HG03103 (cell line): ENCODE results near the gene DUSP23.
A peak's percentile ranks its signal among the peaks of the same experiment; 100 is the strongest.

Experiments
- ATAC-seq: cut with Tn5 transposase; IDR thresholded peaks from one replicate; pipeline ENCODE4 v1.9.1; 2021; ENCODE audit warnings: low read depth; ENCODE audit not compliant: unreplicated experiment

DUSP23 gene

DNA sequence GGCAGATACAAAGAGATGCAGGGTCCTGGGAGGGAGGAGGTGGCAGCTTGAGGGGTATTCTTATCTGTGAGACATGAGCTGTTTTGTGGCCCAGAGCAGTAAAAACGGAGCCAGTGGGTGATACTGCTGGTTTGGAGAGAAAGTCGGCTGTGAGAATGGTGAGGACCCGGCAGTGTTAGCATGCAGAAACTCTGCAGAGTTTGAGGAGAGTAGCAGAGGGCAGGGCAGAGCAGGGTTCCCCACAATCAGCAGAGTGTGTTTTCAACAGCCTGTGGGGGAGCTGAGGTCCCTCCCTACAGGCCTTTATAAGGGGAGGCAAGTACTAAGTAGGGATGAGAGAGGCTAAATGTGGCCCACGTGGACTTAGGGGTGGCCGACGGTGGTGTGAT, 46.3 kb downstream of the DUSP23 start:
- no peak for ATAC-seq

DNA sequence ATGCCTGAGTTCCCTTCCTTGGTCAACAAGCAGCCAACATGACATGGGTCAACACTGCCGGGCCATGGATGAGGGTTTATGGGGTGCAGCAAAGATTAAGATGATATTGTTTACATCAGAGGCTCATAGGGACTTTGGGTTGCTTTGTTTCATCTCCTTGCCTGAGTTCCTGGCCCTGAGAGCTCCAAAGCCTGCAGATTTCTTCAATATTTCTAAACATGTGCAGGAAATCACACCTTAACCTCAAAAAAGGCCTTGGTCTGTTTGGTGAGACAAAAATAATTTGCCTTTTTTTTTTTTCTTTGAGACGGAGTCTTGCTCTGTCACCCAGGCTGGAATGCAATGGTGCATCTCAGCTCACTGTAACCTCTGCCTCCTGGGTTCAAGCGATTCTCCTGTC, 46.8 kb downstream of the DUSP23 start:
- no peak for ATAC-seq

DNA sequence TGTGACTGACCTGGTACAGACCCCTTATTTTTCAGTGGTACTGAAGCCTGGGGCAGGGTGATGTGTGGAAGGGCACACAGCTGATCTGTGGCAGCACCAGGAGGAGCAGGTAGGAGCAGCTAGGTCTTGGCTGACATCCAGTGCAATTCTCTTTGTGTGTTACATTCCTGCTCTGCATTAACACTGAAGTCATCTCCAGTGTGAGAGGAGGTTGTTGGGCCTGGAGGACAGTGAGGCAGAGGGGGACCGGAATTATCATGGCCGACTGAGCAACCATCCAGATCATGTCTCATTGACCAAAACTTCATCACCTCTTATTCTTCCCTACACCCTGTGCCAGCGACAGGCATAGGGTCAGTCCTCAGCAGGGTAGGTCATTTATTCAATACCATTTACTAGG, 47.4 kb downstream of the DUSP23 start:
- ATAC-seq = no peak

DNA sequence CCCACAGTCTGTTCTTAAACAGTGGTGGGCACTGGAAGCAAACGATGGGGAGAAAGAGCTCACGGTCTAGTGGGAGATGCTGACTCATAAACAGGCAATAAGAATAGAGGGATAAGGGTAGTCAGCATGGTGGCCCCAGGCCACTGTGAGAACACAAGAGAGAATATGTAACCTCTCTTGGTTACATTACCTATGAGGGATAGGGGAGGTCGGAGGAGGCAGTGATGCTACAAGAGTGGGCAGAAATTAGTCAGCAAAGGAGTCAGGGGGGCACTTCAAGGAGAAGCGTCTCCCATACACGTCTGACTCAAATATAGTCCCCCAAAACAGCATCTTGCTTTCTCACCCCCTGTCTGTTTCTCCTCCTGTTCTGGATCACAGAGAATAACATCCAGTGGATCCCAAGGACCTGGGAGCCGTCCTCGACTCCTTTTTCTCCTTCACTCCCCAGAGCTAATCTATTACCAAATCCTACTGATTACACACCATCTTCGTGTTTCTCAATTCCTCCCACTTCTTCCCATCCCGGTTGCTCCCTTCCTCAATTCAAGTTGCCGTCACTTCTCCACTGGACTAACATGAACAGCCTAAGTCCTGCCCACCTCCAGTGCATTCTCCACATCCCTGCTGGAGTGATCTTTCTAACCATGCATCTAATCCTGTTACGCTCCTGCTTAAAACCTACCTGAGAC, 48.0 kb downstream of the DUSP23 start:
- ATAC-seq = no peak

DNA sequence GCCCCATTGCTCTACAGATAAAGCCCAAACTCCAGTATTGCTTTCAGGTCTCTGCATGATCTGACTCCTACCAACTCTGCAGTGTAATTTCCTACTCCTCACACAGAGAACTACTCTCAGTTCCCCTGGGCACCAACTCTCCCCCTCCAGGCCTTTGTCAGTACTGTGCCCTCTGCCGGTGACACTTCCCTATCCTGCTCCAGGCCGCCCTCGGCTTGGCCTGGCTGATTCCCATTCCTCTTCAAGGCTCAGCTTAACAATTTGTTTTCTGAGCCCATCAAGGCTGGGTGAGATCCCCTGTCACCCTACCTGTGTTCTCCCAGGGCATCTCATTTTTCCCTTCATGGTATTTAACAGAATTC, 48.5 kb downstream of the DUSP23 start:
- ATAC-seq = peak; percentile 78

DNA sequence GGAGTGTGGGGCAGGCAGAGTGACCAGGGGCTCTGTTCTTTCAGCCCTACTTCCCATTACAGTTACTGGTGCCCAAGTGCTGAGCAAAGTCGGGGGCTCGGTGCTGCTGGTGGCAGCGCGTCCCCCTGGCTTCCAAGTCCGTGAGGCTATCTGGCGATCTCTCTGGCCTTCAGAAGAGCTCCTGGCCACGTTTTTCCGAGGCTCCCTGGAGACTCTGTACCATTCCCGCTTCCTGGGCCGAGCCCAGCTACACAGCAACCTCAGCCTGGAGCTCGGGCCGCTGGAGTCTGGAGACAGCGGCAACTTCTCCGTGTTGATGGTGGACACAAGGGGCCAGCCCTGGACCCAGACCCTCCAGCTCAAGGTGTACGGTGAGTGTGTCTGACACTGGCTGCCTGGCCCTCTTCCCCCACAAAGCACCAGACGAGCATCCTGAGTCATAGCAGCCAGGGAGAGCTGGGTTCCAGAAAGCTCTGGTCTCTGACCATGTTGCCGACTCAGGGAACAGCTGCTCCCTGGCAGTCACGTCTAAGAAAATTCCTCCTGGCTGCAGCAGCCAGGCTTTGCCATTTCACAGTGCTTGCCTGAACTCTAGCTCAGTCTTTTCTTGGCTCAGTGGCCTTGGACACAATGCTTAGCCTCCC, 49.2 kb downstream of the DUSP23 start:
- ATAC-seq = no peak

DNA sequence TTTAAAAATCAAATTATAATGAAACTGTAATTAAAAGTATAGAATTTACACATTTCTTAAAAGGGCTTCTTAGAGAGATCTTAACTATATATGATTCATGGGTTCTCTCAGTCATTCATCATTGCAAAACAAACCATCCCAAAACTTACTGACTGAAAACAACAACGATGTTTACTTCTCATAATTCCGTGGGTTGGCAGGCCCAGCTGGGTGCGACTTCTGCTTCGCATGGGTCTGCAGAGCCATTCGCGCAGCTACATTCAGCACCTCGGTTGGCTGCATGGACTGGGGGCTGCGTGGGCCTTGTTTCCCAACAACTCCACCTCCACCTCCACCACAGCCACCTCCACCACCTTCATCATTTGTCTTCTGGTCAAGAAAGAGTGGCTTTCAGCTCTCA, 50.0 kb downstream of the DUSP23 start:
- ATAC-seq = no peak

DNA sequence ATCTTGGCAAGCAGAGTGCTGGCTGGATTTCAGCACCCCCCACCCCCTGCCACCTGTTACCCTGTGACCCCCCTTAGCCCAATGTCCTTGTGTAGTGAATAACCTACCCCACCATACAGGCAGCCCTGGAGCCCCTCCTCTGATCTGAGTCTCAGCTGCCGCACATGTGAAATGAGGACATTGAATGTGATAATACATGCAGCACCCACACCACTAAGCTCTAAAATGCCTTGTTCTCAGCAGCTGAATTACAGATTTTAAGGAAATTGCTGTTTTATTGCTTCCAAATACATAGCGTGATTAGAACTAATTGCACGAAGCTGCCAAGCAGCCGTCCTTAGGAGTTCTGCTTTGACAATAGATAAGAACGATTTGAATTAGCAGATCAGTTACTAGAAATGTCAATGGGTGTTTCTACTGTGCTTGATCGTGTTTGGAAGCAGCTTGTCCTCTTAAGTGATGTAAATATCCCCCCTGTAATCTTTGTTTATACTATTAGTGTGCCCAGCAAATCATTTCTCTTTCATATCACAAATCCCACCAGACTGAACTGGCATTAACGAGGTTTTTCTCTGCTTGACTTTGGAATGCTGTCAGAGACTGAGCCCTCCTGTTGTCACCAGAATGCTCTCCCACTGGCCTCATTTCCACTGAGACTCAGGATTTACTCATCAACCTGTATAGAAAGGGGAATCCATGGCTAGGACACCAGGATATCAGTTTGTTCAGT, 50.8 kb downstream of the DUSP23 start:
- ATAC-seq = no peak
